ENCODE results near the gene ADAM11. TPM values are rescaled to one million over a fixed set of nuclear protein-coding genes. Genes with fewer than 3 reads are reported as not detected.
"Not testable (repeated sequence)": the region's sequence is repeated elsewhere in the genome, so short reads cannot be mapped to it uniquely, and the experiment has no call there.

The ADAM11 gene
- total RNA-seq, 2 donors from 2014 or later: 0.42 TPM; not detected in 1

- DNase-seq: no peak
Measured at GRCh38 chr17:44787271-44787940, 28.6 kb downstream of the ADAM11 start.

GRCh38 chr17:44788139-44788538 is 29.4 kb downstream of the ADAM11 start:
- intact Hi-C loops (cut with DNase I, micrococcal nuclease): no loop called here
- ATAC-seq (no peak), DNase-seq (no peak)

More at GRCh38 chr17:44787271-44787940, 28.6 kb downstream of the ADAM11 start:
- intact Hi-C loops (cut with DNase I, micrococcal nuclease): no loop called here
- ATAC-seq: no peak

GRCh38 chr17:44792276-44792675 is 33.5 kb downstream of the ADAM11 start:
- intact Hi-C loops (cut with DNase I, micrococcal nuclease): no loop called here
- DNase-seq (no peak), ATAC-seq (no peak)

- ATAC-seq (no peak), DNase-seq (no peak)
- intact Hi-C loops (cut with DNase I, micrococcal nuclease): no loop called here
Measured at GRCh38 chr17:44793885-44794842, 35.4 kb downstream of the ADAM11 start.

- DNase-seq (no peak), ATAC-seq (no peak)
- intact Hi-C loops (cut with DNase I, micrococcal nuclease): no loop called here
Measured at GRCh38 chr17:44794851-44795413, 36.1 kb downstream of the ADAM11 start.

GRCh38 chr17:44795421-44795820 is 36.6 kb downstream of the ADAM11 start:
- ATAC-seq (no peak), DNase-seq (no peak)
- intact Hi-C loops (cut with DNase I, micrococcal nuclease): no loop called here

GRCh38 chr17:44795928-44796327 is 37.1 kb downstream of the ADAM11 start:
- DNase-seq: no peak
- no peak for ATAC-seq
- intact Hi-C loops (cut with DNase I, micrococcal nuclease): no loop called here

- intact Hi-C loops (cut with DNase I, micrococcal nuclease): no loop called here
- no peak for ATAC-seq
- no peak for DNase-seq
Measured at GRCh38 chr17:44796731-44797130, 37.9 kb downstream of the ADAM11 start.

- no peak for DNase-seq
- intact Hi-C loops (cut with DNase I, micrococcal nuclease): no loop called here
- ATAC-seq: no peak
Measured at GRCh38 chr17:44797802-44798201, 39.0 kb downstream of the ADAM11 start.

GRCh38 chr17:44798356-44798755 is 39.6 kb downstream of the ADAM11 start:
- no peak for DNase-seq

GRCh38 chr17:44801880-44802279 is 43.1 kb downstream of the ADAM11 start:
- no peak for ATAC-seq
- intact Hi-C loops (cut with DNase I, micrococcal nuclease): no loop called here

More at GRCh38 chr17:44798356-44798755, 39.6 kb downstream of the ADAM11 start:
- ATAC-seq: no peak
- intact Hi-C loops (cut with DNase I, micrococcal nuclease): no loop called here

GRCh38 chr17:44804302-44805089 is 45.7 kb downstream of the ADAM11 start:
- DNase-seq: peak in 1 of 2 donors; percentile 72
- ATAC-seq: no peak

More at GRCh38 chr17:44801880-44802279, 43.1 kb downstream of the ADAM11 start:
- DNase-seq: no peak

GRCh38 chr17:44807093-44807816 is 48.5 kb downstream of the ADAM11 start:
- DNase-seq: no peak
- ATAC-seq: no peak
- intact Hi-C loops (cut with DNase I, micrococcal nuclease): no loop called here

More at GRCh38 chr17:44804302-44805089, 45.7 kb downstream of the ADAM11 start:
- intact Hi-C loops (cut with DNase I, micrococcal nuclease): no loop called here

GRCh38 chr17:44807817-44808155 is 49.0 kb downstream of the ADAM11 start:
- ATAC-seq: no peak
- intact Hi-C loops (cut with DNase I, micrococcal nuclease): no loop called here
- DNase-seq: no peak

GRCh38 chr17:44808156-44808555 is 49.4 kb downstream of the ADAM11 start:
- no peak for DNase-seq
- ATAC-seq: no peak
- intact Hi-C loops (cut with DNase I, micrococcal nuclease): no loop called here

- ATAC-seq; DNase-seq; intact Hi-C loops (cut with DNase I, micrococcal nuclease): not testable (repeated sequence)
Measured at GRCh38 chr17:44808656-44809388, 50.0 kb downstream of the ADAM11 start.

GRCh38 chr17:44812263-44812662 is 53.5 kb downstream of the ADAM11 start:
- intact Hi-C loops (cut with DNase I, micrococcal nuclease): no loop called here
- no peak for DNase-seq
- ATAC-seq: no peak

GRCh38 chr17:44818508-44818907 is 59.7 kb downstream of the ADAM11 start:
- DNase-seq; ATAC-seq; intact Hi-C loops (cut with DNase I, micrococcal nuclease): not testable (repeated sequence)

Measured in left colon (tissue), 2 donors.